ENCODE data around the gene SCAND1.
"Not testable (repeated sequence)": the region's sequence is repeated elsewhere in the genome, so short reads cannot be mapped to it uniquely, and the experiment has no call there.

SCAND1 gene

DNA sequence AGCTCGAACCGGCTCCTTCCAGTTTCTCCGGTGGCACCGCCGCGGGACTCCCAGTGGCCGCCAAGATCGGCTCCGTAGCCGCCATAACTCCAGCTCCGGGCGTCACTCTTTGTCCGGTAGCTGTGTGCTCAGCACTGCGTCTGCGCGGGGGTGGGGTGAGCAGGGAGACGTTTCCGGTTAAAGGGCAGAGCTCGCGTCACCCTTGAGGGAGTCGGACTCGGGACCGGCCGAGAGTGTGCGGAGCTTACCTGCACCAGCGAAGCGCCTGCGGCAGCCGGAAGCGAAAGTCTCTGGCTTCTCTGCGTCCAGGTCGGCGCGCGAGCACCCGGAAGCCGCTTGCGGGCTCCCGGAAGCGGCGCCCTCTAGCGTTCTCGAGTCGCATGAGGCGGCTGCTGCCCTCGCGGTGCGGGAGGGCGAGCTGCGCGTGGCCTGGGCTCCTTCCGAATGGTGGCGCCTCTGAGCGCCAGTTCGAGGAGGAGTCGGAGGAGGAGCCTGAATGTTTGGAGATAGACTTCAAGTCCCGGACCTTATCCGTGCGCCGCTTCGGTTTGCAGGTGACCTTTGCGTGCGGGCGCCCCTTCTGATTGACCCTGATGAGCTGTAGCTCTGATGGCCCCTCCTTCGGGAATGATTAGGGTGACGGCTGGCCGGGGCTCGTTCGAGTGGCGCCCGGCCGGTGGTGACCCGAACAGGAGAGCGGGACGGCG is at the start of gene SCAND1:
Gene SCAND1 (minus strand): TSS at position 303 of the 707 bp plus-strand sequence. CDS start 218 bp downstream, at position 85.
- peak; percentile 93 for DNase-seq (ENCODE audit: low spot score)

DNA sequence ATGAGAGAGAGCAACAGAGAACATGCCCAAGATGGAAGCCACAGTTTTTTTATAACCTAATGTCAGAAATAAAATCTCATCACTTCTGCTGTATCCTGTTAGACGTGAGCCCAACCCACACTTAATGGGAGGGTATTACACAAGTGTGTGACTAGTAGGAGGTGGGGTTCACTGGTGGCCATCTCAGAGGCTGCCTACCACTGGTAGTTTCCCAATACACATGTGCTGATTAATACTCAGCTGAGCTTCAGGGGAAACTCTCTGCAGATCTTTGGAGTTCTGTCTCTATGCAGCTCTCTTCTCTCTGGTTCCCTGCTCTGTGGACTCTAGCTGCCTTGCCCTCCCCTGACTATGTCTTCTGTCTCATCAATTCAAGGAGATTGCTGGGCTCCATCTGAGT is 49.7 kb upstream of the SCAND1 start:
- DNase-seq (ENCODE audit: low spot score) = no peak

DNA sequence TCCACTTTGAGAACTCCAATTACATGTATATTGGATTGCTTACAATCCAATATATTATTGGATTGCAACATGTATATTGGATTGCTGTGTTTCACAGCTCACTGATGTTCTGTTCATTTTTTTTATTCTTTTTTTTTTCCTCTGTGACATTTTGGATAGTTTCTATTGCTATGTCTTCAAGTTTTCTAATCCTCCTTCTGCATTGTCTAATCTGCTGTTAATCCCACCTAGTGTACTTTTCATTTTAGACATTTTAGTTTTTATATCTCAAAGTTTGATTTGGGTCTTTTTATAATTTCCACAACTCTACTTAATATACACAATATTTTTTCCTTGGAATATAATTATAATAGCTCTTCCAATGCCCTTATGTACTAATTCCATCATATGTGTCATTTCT is 48.6 kb upstream of the SCAND1 start:
- no peak for DNase-seq (ENCODE audit: low spot score)

DNA sequence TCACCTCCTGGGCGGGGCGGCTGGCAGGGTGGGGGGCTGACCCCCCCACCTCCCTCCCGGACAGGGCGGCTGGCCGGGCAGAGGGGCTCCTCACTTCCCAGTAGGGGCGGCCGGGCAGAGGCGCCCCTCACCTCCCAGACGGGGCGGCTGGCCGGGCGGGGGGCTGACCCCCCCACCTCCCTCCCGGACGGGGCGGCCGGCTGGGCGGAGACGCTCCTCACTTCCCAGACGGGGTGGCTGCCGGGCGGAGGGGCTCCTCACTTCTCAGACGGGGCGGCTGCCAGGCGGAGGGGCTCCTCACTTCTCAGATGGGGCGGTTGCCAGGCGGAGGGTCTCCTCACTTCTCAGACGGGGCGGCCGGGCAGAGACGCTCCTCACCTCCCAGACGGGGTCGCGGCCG is 47.0 kb upstream of the SCAND1 start:
- DNase-seq (ENCODE audit: low spot score) = not testable (repeated sequence)

DNA sequence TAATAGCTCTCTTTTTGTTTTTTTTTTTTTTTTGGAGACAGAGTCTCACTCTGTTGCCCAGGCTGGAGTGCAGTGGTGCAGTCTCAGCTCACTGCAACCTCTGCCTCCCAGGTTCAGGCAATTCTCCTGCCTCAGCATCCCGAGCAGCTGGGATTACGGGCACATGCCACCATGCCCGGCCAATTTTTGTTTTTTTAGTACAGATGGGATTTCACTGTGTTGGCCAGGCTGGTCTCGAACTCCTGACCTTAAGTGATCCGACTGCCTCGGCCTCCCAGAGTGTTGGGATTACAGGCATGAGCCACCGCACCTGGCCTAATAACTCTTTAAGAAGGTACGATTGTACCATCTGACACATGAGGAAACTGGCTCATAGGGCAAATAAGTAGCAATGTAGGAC is 42.2 kb upstream of the SCAND1 start:
- DNase-seq (ENCODE audit: low spot score) = not testable (repeated sequence)

DNA sequence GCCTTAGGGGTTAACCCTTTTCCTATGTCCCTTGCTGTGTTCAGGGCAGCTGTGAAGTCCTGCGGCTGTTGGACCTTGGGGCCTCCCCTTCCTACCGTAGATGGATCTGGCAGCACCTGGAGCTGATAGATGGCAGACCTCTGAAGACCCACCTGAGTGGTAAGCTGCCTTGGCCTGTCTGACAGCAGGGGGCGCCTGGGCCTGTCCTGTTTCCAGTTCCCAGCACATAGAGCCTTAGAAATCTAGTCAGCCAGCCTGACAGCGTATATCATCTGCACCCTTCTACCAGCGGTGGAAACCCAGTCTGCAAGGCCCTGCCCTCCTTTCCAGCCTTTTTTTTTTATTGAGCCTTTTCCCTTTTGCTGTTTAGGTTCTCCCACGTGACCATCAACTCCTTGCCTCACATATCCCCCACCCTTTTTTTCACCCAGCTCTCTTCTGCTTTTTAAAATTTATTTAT is 40.7 kb upstream of the SCAND1 start:
- DNase-seq (ENCODE audit: low spot score) = peak; percentile 72

DNA sequence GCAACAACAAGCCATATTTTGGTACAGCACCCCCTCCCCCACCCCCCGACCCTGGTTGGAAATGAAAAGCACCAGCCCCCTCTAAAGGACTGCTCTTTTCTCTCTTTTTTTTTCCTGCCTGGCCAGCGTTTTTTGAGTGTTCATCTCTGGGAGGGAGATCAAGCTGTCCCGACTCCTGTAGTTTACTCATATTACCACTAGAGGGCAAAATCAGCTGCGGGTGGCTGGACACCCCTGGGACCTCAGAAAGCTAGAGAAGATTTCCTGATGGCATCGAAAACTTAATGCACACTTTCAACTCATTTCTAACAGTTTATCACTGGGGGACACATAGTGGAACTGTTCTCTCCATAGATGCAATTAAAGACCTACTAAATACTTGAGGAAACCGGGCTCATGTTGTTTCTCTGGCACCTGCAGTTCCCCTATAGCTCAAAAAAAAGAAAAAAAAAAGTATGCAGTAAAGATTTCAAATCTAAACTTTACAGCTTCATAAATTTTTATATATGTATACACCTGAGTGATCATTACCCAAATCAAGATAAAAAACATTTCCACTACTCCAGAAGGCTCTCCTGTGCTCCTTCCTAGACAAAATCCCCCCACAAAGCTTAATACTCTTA is 38.5 kb upstream of the SCAND1 start:
- DNase-seq (ENCODE audit: low spot score) = peak; percentile 83

DNA sequence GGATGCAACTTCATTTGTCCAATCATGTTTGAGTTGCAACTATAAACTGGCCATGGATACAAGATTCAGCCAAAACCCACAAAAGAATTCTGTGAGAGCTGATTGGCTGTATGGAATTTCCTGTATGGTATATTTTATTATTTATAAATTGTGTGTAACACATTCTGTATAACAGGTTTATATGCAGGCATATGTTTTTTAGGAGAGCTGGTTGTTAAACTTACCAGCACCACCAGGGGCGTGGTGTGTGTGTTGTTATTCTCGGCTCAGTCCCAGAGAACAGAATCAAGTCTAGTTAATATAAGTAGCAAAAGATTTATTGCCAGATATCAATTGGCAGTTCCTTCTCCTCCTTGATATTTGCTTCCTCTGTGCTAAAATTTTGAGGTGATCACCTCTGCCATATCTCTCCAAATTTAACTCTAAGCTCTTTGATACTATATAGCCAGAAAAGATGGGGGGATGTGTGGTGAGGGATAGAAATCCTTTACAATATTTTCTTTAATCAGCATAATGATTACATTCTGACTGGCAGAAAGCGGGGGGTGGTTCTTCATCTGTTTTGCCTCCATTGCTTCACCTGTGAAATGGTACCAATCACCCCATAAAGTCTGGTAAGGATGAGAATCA is 37.0 kb upstream of the SCAND1 start:
- peak; percentile 54 for DNase-seq (ENCODE audit: low spot score)

DNA sequence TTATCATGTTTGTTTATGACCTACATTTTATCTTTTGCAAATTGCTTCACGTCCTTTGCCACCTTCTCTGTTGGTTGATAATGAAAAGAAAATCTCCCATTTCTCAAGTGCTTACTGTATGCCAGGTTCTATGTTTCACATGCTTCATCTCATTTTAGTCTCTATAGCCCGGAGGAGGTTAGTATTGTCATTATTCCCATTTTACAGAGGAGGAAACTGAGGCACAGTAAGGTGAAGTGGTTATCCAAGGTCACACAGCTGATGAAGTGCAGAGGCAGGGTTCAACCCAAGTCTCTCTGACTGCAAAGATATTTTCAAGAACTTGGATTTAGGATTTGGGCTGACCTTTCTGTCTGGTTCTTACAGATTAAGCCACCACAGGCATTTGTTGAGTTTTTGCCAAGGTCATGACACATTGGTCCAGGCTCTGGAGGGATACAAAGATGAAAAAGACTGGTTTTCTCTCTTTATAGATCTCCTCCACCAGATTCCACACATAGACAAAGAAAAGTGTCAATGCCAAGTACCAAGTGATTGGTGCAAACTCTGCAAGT is 34.7 kb upstream of the SCAND1 start:
- no peak for DNase-seq (ENCODE audit: low spot score)

DNA sequence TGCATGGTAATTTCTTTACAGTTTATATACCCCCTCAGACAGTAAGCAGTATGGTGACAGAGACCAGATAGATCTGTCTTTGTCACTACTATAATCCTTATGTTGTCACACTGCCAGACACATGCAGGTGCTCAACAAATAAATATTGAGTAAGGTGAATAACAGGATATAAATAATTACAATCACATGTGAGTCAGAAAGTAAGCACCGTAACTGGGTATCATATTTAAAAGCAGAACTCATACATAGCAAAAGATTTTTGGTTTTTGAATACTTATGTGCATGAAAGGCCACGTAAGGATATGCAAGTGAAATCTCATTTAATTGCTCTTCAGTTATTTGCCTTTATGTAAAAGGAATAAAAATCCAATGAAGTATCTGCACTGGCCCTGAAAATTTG is 31.5 kb upstream of the SCAND1 start:
- DNase-seq (ENCODE audit: low spot score) = no peak

DNA sequence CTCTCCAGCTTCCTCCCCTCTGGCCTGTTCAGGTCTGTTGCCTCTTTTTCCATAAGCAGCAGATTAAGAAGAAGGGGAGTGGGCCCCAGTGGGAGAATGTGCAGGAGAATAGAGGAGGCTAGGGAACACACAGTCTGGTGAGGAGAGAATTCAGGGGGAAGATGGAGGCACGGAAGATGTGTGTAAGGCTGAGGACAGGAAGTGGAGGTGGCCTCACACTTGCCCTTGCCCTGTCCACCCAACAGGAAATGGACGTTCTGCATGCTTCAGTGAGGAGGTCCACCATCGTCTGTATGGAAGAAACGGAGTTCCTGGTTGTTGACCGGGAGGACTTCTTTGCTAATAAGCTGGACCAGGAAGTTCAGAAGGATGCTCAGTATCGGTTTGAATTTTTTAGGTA is 30.1 kb upstream of the SCAND1 start:
- no peak for DNase-seq (ENCODE audit: low spot score)

DNA sequence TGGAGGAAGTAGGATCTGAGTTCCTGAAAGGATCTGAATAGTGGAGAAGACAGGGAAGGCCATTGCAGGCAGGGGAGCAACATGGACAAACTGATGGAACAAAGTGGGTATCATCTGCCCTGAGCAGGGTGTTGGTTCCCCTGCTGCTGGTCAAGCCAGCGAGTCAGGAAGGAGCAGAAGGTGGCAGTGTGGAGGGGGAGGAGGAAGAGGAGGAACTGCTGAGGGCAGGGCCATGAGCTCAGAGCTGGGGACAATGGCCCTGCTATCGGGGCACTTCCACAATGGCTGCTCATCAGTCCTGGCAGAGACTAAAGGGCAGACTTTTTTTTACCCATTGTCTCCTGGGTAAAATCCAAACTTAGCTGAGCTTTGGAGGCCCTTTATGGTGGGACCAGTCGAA is 27.7 kb upstream of the SCAND1 start:
- DNase-seq (ENCODE audit: low spot score) = no peak

DNA sequence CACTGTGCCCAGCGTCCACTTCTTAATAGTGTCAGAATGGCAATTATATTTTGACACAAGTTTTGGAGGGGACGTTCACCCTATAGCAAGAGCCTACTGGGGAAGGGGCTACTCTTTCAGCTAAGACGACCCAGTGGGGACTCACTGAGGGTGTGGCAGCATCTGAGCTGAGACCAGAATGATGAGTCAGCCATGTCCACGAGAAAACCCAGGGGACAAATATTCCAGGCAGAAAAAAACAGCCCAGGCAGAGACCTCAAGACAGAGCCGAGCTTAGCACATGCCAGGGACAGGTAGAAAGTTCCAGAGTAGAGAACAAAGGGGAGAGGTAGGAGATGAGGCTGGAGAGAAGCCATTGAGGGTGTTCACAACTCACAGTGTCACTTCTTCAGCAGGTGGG is 25.2 kb upstream of the SCAND1 start:
- no peak for DNase-seq (ENCODE audit: low spot score)

DNA sequence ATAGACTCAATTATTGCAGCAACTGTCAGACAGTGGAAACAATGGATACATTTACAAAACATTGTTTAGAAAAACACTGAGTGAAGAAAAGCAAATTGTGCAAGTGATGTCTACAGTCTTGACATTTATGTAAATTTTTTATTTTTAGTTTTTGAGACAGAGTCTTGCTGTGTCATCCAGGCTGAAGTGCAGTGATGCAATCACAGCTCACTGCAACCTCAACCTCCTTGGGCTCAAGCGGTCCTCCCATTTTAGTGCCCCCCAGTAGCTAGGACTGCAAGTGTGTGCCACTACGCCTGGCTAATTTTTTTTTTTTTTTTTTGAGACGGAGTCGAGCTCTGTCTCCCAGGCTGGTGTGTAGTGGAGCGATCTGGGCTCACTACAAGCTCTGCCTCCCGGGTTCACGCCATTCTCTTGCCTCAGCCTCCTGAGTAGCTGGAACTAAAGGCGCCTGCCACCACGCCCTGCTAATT is 23.8 kb upstream of the SCAND1 start:
- DNase-seq (ENCODE audit: low spot score) = no peak

DNA sequence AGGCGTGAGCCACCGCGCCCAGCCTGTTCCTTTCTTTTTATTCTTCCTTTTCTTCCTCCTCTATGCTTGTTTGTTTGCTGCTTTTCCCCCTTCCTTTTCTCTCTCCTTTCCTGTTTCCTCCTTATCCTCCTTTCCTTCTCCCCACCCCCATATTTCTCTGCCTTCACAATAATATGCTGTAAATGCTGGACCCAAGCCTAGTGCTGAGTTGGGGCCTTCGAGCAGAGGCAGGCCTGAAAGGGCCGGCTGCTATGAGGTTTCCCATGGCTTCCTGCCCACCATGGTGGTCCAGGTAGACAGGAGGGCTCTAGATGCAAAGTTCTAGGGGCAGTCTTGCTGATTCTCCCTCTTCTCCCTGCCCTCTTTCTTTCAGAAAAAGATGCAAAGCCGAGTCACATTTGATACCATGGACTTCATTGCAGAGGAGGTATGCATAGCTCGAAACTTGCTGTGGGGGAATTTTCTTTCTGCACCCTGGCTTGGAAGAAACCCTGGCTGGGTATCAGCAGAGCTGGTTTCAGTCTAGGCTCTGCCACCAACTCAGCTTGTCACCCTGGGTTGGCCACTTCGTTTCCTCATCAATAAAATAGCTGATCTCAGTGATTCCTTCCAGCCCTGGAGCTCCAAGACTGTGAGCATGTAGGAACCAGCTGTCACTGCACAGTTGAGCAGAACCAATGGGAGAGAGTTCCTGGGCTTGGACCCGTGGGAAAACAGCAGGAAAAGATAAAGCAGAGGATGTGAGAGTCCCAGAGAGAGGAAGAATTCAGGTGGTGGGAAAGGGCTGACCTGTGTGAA is 21.5 kb upstream of the SCAND1 start:
- no peak for DNase-seq (ENCODE audit: low spot score)

DNA sequence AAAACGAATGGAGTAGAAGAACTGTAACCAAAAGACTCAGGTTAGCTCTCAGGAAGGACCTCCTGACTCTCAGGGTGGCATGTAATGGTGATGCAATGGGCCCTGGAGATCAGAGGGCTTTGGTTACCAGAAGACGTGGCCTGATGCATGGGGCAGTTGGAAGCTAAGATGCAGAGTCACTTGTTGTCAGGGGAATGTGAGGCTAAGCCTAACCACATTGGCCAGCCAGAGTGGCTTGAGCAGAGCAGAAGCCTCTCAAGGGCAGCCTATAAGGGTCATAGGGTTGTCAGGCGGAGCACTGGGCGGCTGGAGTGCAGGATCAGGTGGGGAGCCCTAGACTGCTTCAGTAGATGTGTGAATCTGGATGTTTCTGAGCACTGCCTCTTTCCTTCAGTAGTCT is 20.0 kb upstream of the SCAND1 start:
- no peak for DNase-seq (ENCODE audit: low spot score)

DNA sequence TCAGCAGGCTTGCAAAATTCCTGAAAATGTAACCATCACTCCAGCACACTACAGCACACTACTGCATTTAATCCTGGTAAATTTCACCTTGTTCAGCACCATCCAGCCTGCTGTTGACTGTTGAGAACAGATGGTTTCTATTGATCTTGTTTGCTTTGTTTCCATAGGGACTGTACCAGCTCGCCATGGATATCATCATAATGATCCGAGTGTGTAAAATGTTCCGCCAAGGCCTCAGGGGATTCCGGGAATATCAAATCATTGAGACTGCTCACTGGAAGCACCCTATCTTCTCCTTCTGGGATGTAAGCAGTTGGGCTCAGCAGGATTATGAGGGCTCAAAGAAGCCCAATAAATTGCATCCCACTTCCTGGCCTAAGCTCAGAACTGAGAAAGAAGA is 18.2 kb upstream of the SCAND1 start:
- no peak for DNase-seq (ENCODE audit: low spot score)

DNA sequence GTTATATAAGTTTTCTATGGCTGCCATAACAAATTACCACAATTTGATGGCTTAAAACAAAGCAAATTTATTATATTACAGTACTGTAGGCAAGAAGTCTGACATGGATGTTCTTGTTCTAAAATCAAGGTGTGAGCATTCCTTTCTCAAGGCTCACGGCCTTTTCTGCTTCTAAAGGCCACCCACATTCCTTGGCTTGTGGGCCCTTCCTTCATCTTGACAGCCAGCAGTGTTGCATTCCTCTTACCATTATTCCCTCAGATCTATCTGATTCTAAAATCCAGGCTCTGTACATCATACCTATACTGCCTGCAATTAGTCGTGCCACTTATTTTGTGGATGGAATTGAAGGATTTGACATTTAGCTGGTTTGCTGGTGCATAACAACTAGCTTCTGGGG is 17.7 kb upstream of the SCAND1 start:
- DNase-seq (ENCODE audit: low spot score) = no peak

DNA sequence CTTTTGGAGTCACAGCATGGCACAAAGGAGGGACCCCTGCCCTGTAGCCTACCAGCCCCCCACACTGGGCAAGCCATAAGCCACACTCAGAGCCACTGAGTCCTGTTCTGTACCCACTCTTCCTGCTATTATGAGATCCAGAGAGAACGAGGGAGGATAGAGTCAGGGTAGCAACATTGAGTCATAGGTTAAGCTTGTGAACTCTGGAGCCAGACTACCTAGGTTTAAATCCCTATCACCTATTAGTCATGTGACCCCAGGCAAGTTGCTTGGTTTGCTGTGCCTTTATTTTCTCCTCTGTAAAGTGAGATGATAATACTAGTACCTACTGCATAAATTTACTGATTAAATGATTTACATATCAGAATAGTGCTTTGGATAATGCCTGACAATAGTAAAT is 14.6 kb upstream of the SCAND1 start:
- DNase-seq (ENCODE audit: low spot score) = no peak

DNA sequence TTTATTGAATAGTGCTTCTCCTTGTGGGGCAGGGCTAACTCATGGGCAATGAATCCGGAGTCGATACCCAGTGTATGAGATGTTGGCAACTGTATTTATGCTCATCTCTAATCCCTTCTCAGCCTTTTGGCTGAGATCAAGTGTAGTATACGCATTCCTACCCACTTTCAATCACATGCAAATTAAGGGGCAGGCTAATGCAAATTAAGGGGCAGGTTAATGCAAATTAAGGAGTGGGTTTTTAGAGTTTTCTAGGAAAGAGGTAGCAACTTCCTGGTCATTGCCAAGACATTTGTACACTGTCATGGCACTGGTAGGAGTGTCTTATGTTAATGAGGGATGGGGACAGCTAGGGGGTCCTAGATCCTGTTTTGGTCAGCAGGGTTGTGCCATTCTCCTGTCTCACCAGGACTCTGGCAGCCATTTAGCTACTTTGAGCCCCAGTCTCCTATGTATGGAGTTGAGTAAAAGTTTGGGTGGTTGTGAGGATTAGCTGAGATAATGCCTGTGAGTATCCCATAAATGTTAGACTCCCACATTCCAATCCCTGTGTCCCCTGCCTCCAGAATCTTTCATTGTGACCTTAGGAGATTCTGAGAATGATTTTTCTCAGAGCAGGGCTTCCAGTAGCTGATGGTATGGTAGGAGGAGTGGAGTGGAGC is 13.8 kb upstream of the SCAND1 start, which contains the start of gene CNBD2:
Gene CNBD2 (plus strand): TSS at position 612 of the 662 bp plus-strand sequence. CDS start 173 bp downstream, outside the sequence.
- no peak for DNase-seq (ENCODE audit: low spot score)

DNA sequence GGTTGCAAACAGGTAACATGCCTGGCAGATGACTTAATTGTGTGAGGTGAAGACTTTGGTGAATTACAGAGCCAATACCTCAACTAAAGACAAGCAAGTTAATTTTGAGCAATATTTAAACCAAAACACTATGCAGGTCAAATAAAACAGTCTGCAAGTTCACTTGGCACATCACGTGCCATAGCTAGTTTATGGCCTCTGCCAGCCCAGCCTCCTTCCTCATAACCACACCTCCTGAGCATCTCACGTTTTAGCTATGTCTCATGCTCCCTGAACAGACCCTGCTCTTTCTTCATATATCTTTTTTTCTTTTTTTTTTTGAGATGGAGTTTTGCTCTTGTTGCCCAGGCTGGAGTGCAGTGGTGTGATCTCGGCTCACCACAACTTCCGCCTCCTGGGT is 9.6 kb upstream of the SCAND1 start:
- DNase-seq (ENCODE audit: low spot score) = no peak

Data from hepatic stellate cell (primary cell).